ENCODE results near the gene GABRD.

- TF ChIP-seq, protein P1, sequence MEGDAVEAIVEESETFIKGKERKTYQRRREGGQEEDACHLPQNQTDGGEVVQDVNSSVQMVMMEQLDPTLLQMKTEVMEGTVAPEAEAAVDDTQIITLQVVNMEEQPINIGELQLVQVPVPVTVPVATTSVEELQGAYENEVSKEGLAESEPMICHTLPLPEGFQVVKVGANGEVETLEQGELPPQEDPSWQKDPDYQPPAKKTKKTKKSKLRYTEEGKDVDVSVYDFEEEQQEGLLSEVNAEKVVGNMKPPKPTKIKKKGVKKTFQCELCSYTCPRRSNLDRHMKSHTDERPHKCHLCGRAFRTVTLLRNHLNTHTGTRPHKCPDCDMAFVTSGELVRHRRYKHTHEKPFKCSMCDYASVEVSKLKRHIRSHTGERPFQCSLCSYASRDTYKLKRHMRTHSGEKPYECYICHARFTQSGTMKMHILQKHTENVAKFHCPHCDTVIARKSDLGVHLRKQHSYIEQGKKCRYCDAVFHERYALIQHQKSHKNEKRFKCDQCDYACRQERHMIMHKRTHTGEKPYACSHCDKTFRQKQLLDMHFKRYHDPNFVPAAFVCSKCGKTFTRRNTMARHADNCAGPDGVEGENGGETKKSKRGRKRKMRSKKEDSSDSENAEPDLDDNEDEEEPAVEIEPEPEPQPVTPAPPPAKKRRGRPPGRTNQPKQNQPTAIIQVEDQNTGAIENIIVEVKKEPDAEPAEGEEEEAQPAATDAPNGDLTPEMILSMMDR (IDR thresholded peaks at IDR 0.05 in 2 of 3, conservative IDR thresholded peaks at IDR 0.05 in 1 of 3; ENCODE audit: borderline replicate concordance in 1 of 3, insufficient read depth in 1 of 3, low read depth in 2 of 3, low read length in 2 of 3), result no peak
- no peak for TF ChIP-seq EZH2phosphoT487 (IDR thresholded peaks at IDR 0.05; ENCODE audit: borderline replicate concordance)
- no peak for TF ChIP-seq ELF1 (IDR thresholded peaks at IDR 0.05; ENCODE audit: borderline replicate concordance, low read depth)
- TF ChIP-seq EZH2 (IDR thresholded peaks at IDR 0.05), result no peak
- no peak for TF ChIP-seq ZNF274 (IDR thresholded peaks at IDR 0.05; ENCODE audit: low read depth, low read length)
- no peak for TF ChIP-seq CBX3 (IDR thresholded peaks at IDR 0.05; ENCODE audit: low read depth)
These were observed 651 bp upstream of the GABRD start for GRCh38 chr1:2018217-2019171.
